Measurements from ENCODE around the gene PRRG4. TPM values are rescaled to one million over a fixed set of nuclear protein-coding genes. Genes with fewer than 3 reads are reported as not detected.
"Not testable (repeated sequence)": the region's sequence is repeated elsewhere in the genome, so short reads cannot be mapped to it uniquely, and the experiment has no call there.

The PRRG4 gene
- total RNA-seq, 1 donor from 2014 or later: 5.8 TPM

DNA sequence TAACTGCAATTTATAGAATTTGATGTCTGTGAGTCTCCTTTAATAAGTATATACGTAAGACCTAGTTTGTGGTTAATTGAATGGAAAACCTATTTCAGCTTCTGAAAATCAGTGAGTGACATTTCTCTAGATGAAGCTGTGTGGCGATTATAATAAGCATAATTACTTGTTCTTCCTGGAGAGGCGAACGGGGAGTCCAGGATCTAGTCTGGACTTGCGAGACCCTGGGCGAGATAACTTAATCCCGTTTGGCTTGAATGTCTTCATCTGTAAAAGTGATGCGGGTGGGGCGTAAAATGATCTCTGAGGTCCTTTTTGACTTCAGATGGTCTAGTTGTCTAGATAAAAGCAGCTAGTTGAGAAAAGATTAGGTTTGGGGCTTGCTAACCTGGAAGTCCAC, 1.1 kb downstream of the PRRG4 start:
- DNase-seq: no peak

DNA sequence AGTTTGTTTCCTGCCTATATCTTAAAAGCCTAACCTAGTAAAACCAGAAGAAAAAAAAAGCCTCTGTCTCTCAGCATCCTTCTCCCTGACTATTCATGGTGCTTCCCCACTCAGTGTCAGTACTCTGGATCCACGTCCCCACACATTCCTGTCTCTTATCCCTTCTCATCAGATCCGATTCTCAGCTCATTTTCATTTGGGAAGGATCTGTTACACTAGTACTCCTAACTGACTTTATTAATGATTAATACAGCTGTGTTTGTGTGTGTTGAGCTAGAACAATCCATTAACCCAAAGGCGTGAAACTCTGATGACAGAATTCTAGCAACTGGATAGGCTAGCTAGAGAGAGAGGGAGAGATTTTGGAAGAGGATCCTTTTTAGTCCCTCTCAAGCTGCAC, 1.5 kb downstream of the PRRG4 start:
- no peak for DNase-seq

DNA sequence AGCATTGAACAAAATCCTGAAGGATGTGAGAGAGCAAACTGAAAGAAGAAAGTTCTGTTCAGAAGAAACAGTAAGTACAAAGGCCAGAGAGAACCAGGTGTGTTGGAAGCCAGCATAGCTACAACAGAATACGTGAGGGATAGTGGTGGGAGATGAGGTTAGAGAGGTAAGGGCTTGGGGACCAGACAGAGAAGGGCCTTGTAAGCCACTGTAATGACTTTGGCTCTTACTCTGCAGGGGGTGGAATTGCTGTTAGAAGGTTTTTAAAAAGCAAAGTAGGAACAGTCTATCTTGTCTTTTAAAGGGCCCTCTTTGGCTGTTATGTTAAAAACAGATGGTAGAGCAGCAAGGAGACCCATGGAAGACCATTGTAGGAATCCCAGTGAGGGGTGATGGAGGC, 4.2 kb downstream of the PRRG4 start:
- no peak for DNase-seq

DNA sequence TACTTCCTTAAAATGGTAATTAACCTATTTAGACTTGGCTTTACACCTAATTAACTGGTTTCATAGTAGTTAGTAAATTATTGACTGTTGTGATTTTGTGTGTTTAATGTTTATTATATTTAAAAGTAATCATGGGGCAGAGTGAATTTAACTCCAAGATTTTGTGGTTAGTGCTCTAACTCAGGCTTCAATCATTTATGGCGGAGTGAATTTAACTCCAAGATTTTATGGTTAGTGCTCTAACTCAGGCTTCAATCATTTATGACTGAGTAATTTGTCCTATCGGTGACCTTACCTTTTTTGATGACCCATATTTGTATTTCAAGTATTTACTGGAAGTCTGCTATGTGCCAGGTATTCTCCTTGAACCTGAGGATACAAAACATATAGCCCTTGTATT, 7.2 kb downstream of the PRRG4 start:
- no peak for DNase-seq

DNA sequence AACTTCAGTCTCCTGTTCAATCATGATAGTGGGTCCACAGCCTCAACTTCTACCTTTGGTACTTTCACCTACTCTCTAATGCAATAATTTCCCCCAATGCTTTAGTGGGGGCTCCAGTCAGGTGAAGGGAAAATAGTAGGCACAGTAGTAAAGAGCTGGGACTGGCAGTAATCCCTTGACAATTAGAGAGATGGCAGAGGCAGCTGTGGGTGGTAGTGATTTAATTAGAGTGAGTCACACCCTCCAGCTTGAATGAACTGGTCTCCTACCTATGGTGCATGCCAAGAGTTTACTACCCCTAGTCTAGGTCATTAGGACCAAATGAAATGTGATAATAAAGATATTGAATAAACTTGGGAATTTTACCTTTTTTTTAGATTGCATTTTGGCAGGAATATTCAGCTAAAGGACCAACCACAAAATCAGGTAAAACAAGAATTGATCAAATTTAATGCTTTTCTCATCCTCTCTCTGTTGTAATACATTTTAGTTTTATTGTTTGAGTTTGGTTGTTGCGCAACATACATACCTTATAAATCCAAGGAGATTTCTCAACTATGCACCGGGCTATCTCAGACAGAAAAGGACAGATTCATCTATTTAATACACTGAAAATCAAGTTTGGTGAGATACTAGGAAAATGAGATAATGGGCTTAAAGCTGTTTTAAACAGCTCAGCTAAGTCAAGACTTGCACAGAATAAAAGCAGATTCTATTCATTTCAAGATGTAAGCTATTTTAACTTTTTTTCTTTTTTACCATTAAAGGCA, 9.0 kb downstream of the PRRG4 start:
- DNase-seq: peak; percentile 30

DNA sequence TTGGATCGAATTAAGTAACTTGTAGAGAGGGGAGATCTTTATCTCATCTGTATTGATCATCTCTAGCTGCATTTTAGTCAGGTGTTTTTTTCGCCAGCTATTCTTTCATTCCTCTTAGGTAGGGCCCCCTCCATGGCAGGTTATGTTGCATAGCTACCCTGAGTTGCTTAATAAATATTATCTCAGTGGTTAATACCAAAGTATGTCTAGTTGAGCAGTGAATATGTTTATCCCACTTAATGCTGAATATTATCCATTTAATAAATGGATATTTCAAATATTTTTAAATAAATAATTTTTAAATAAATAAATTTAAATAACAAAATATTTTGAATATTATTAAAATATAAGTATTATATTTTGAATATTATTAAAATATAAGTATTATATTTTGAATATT, 9.6 kb downstream of the PRRG4 start:
- DNase-seq: no peak

DNA sequence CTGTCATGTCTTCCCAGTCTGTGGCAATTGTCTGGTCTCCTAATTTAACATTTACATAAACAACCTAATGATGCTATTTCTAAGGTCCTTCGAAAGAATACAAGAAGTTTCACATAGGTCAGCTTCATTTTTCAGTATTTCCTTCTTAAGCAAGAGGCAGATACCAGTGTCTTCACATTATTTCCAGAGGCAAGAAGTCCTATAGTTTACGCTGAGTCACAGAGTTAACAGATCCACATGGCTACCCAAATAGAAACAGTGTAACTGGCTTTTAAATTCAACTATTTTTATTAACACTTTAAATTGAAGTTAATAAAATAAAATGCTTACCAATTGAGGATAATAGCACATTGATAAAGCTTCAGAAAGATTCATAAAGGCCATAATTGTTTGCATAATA, 10.9 kb downstream of the PRRG4 start:
- no peak for DNase-seq

DNA sequence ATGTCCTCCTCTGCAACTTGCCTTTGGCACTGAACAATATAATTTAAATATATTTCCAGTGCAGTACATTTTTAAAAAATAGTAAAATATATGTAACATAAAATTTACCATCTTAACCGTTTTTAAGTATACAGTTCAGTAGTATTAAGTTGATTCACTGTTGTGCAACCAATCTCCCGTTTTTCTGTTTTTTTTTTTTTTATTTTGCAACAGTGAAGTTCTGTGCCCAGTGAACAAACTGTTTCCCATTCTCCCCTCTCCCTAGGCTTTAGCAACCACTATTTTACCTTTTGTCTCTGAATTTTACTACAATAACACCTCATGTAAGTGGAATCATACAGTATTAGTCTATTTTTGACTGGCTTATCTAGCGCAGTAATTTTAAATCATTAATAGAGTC, 13.8 kb downstream of the PRRG4 start:
- DNase-seq: no peak

DNA sequence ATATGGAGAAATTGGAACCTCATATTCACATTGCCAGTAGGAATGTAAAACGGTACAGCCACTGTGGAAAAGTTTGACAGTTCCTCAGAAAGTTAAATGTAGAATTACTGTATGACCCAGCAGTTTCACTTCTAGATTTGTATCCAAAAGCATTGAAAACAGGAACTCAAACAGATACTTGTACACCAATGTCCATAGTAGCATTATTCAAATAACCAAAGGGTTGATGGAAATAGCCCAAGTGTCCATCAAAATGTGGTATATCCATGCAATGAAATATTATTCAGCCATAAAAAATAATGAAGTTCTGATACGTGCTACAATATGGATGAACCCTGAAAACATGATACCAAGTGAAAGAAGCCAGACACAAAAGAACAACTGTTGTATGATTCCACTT, 17.8 kb downstream of the PRRG4 start:
- DNase-seq: no peak

DNA sequence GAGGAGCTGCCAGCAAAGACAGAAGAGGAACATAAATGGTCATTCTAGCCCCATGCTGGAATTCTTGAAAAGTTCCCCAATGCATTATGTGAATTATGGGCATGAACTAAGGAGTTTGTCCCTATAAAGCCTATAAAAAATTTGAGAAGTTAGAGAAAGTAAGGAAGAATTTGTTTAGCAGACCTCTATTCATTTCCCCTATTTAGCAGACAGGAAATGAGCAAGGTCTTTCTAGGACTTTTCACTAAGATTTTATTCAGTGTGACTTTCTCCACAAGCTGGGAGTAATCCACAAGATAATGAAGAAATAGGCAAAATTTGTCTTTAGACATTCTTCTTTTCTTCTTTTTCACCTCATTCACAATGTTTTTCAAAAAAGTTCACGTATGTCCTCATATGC, 20.0 kb downstream of the PRRG4 start:
- no peak for DNase-seq

DNA sequence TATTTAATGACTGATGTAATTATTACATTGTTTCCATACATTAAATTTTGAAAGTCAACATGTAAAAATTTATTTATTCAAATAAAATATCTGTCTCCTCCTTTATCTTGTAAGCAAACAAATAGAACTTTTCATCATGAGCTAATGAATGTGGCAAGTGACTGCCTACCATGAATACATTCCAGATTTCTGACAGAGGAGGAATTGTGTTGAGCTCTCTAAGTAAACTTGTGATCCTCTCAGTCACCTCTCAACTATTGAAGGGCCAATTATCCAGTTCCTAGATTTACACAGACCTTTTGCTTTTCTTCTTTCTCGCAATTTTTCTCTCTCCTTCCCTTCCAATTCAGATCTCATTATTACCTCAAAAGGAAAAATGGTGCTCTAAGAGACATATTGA, 21.5 kb downstream of the PRRG4 start:
- DNase-seq: no peak

DNA sequence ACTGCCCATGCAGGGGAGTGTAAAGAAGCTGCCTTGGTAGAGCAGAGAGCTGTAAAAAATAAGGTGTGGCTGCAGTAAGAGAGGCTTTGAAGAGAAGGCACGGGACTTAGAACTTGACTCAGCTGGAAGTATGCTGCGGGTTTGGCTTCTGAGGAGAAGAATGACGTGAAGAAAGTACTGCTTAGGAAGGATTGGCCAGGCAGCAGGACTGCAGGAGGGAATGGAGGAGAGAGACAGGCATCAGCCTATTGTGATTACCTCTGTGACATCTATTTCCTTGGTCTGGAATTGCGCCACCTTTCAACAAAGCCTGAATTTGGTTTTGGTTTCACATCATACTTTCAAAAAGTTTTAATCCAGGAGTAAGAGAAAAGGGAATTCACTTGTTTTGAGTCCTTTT, 22.5 kb downstream of the PRRG4 start:
- DNase-seq: no peak

DNA sequence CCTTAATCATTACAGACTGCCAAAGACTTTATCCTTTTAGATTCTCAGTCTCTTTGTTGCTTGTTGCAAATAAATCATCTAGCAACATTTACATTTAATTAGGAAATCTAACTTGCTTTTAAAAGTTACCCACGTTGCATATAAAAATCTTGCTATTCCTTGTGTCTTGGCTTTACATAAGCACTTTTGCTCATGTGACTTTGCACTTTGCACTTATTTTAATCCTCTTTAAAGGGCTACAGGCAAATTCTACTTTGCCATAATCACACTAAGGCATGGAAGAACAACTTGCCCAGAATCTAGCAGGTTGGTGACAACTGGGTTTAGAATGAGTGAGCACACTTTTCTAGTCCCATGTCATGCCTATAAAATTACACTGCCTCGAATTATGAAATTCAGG, 25.9 kb downstream of the PRRG4 start:
- no peak for DNase-seq

DNA sequence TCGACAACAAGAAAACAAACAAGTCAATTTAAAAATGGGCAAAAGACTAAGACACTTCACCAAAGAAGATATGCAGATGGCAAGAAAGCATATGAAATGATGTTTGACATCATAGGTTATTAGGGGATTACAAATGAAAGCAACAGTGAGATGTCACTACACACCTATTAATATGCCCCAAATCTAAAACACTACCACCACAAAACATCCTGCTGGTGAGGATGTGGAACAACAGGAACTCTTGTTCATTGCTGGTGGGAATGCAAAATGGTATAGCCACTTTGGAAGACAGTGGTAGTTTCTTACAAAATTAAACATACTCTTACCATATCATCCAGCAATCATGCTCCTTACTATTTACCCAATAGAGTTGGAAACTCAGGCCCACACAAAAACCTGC, 29.0 kb downstream of the PRRG4 start:
- no peak for DNase-seq

DNA sequence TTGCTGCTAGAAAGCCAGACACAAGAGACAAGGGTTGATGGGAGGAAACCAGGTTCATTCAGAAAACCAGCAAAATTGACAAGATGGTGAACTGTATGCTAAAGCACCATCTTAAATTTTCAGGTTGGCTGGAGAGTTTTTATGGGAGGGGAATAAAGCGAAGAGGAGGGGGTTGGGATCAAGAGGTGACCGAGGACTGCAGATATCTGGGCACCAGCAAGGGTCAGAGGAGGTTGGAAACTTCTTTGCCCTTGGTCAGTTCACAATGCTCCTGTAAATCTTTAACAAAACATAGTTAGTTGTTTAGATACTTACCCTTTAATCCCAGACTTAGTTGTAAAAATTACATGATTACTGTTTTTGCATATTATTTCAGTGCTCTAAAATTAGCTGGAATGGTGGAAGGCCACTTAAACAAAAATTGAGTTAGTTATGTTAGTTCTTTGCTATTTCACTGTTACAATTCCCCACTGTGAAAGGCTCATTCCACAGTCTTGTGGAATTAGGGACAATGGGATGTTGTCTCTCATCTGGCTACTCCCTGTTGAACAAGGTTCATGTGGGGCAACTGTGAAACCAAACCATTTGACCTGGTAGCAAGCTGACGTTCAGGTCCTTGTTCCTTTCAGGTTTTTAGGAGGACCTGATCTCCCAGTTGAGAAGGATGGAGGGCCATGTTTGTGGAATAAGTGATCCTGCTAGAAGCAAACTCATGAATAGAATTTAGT, 32.3 kb downstream of the PRRG4 start:
- no peak for DNase-seq

DNA sequence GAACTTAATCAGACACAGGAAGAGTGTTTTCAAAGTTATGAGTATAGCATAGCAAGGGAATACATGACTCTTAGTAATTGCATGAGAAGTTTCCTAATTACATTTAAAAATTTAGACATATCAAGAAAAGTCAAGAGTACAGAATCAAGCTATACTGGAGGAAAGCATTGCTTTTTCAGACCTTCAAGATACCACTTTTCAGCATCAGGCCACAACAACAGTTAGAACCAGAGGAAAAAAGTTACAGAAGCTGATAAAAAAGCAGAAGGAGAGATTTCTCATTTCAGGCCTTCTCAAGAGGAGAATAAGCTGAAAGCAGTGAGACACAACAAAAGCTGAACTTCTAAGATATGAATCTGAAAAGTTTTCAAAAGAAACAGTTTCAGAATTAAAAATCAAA, 34.8 kb downstream of the PRRG4 start:
- no peak for DNase-seq

DNA sequence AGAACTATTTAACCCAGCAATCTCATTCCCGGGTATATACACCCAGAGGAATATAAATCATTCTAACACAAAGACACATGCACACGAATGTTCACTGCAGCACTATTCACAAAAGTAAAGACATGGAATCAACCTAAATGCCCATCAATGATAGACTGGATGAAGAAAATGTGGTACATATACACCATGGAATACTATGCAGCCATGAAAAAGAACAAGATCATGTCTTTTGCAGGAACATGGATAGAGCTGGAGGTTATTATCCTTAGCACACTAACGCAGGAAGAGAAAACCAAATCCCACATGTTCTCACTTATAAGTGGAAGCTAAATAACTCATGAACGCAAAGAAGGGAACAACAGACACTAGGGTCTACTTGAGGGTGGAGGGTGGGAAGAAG, 39.0 kb downstream of the PRRG4 start:
- DNase-seq: not testable (repeated sequence)

DNA sequence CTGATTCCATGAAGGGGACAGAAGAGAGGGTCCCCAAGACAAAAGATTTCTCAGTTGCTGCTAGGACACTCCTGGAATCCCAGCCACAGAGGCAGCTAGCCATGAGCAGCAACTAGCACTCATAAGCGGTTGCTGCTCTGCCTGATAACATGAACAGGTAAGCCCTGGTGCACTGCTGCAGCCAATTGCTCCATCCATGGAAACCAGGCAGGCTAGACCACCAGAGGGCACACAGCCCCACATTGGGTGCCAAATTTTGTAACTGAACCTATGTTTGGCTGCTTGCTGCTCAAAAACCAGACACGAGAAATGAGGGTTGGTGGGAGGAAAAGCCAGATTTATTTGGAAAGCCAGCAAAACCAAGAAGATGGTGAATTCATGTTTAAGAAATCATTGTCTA, 40.9 kb downstream of the PRRG4 start:
- peak; percentile 24 for DNase-seq

DNA sequence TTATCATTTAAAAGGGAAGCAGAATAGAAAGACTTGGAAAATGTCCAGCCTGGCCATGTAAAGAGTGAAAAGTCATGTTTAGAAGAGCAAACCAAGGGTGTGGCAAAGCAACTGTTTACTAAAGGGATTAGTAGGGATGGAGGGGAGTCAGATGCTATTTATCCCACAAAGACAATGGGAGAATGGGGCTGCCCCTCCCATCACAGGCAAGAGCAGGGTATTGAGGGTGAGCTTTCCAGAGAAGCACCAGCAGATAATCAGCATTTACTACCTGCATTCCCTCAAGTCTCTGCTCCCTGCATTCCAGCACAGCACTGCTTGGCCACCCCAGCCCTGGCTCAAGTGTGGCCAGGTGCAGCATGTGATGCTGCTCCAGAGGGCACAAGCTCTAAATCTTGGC, 44.4 kb downstream of the PRRG4 start:
- DNase-seq: no peak

DNA sequence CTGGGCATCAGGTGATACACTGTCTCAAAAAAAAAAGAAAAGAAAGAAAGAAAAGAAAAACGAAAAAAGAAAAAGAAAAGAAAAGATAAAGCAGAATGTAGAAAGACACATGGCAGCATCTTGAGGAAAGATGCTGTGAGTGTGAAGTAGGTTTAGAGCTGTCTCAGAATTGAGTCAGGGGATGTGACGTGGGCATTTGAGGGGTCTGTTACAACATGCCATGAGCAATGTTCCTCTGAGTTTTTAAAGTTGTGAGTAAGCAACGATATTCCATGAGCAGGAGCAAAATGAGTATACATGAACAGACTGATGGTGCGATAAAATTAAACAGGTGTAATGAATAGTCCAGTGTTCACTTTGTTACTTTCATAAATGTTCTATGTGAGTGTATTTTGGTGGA, 51.6 kb downstream of the PRRG4 start:
- no peak for DNase-seq

DNA sequence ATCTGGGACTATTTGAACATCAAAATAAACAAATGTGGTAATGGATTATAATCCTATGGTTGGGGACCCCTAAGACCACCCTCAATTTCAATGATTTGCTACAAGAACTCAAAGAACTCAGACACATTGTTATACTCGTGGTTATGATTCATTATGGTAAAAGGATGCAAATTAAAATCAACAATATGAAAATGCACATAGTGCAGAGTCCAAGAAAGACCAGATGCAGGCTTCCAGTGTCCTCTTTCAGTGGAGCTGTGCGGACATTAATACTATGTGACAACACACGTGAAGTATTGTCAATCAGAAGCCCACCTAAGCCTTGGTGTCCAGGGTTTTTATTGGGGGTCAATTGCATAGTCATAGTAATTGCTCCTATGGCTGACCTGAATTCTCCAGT, 53.7 kb downstream of the PRRG4 start:
- DNase-seq: no peak

DNA sequence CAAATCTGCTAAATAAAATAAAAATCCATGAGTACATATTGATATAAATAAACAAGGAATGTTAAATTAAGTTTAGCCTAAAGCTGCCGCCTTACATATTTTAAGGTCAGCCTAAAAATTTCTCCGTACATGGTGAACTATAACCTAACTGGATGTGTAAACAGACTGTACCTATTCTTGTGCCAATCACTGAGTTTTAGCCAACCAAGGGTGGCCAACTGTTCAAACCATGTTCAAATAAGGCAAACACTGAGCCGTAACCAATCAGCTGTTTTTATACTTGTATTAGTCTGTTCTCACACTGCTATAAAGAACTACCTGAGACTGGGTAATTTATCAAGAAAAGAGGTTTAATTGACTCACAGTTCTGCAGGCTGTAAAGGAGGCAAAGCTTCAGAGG, 54.3 kb downstream of the PRRG4 start:
- no peak for DNase-seq

DNA sequence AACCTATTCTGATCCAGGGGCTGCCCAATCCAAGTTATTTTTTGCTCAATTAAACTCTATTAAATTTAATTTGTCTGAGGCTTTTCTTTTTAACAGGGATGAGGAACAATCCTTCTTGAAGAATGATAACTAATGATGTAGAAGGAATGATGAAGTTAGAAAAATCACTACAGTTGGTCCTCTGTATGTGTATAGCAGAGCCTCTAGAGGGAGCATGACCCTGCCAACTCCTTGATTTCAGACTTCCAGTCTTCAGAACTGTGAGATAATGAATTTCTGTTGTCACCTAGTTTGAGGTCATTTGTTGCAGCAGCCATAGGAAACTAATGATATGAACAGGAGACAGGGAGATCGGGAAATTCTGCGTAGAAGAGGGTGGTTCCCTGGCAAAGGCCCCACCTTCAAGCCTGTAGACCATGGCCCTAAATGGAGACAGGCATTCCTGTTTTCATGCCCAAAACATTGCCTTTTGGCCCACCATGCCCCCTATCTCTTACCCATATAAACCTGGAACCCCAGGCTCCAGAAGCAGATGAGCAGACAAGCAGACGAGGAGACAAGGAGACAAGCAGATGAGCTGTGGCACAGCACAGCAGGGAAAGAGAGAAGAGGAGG, 55.1 kb downstream of the PRRG4 start:
- DNase-seq: no peak

DNA sequence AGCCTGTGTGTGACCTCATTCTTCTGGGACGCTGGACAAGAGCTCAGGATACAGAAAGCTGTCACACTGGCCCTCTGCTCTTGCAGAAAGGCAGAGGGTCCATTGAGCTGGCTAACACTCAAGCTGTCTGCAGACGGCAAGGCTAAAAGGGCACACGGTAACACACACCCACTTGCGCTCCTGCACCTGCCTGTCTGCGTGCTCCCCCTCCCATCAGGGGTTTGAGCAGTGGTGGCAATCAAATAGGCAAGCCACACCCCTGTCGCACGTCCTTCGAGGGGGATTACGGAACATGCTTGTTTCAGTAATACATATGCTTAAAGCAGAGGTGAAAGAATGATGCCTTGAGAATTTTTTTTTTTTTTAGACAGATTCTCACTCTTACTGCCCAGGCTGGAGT, 55.8 kb downstream of the PRRG4 start:
- no peak for DNase-seq
